ENCODE measurements around the gene PRKAG2.

The PRKAG2 gene

GRCh38 chr7:151773797-151774196, 103.1 kb downstream of the PRKAG2 start:
- ChIA-PET POLR2A (no interaction called here), CTCF (interaction anchor here (1.0 kb wide), 1 partner anchor 9 kb away, joined by 6 read pairs; no protein-coding TSS in a partner anchor)
- DNase-seq (ENCODE audit: extremely low spot score): no peak
- TF ChIP-seq CTCF (IDR thresholded peaks at IDR 0.05; ENCODE audit: control extremely low read depth, extremely low read depth, low read depth, missing control alignments): no peak

DNA sequence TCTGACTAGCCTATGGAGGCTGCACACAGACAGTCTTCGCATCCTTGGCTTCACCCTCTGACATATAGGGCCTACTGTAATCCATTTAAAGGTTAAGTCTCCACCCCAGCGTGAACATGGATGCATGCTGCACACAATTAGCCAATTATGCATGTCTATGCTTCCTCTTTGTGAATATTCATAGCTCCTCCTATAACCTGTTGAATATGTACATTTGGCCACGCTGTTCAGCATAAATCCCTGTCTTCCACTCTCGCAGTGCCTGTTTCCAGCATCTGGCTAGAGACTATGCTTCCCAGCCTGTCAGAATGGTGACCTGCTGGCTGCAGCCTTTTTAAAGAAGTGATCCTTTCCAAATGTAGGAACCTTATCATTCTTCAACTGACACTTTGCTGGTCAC, 106.7 kb downstream of the PRKAG2 start:
- no peak for TF ChIP-seq CTCF (IDR thresholded peaks at IDR 0.05; ENCODE audit: control extremely low read depth, extremely low read depth, low read depth, missing control alignments)
- ChIA-PET CTCF (interaction anchor here (1.9 to 3.2 kb wide), 3 partner anchors 11 to 13 kb away, joined by 6 to 21 read pairs (median 13); no protein-coding TSS in a partner anchor), POLR2A (no interaction called here)
- DNase-seq (ENCODE audit: extremely low spot score): no peak

GRCh38 chr7:151769188-151769821, 107.6 kb downstream of the PRKAG2 start:
- no peak for TF ChIP-seq CTCF (IDR thresholded peaks at IDR 0.05; ENCODE audit: control extremely low read depth, extremely low read depth, low read depth, missing control alignments)
- ChIA-PET POLR2A (no interaction called here), CTCF (interaction anchor here (3.2 kb wide), 1 partner anchor 10 kb away, joined by 21 read pairs; no protein-coding TSS in a partner anchor)
- peak; percentile 51 for DNase-seq (ENCODE audit: extremely low spot score)

DNA sequence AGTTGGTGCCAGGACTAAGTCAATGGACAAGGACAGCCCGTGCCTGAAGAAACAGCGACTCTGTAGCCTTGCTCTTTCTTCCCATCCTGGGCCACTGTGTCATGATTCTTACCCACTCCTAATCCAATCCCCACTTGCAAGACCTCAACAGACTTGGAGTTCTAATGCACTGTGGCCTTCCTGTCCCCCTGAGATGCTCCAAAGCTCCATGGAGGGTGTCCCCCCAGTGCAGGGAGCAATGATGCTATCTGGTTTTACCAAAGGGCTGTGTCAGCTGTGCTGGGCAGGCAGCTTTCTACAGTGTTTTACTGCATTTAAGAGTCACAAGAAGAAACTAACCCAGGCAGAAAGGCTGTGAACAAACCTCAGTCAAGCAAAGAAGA, 108.1 kb downstream of the PRKAG2 start:
- ChIA-PET POLR2A (no interaction called here), CTCF (interaction anchor here (1.0 to 3.2 kb wide), 3 partner anchors 10 to 15 kb away, joined by 3 to 21 read pairs (median 5); no protein-coding TSS in a partner anchor)
- no peak for DNase-seq (ENCODE audit: extremely low spot score)
- TF ChIP-seq CTCF (IDR thresholded peaks at IDR 0.05; ENCODE audit: control extremely low read depth, extremely low read depth, low read depth, missing control alignments): no peak

- no peak for DNase-seq (ENCODE audit: extremely low spot score)
- ChIA-PET POLR2A (no interaction called here), CTCF (interaction anchor here (1.0 to 3.2 kb wide), 4 partner anchors 8 to 16 kb away, joined by 3 to 21 read pairs (median 5); no protein-coding TSS in a partner anchor)
- no peak for TF ChIP-seq CTCF (IDR thresholded peaks at IDR 0.05; ENCODE audit: control extremely low read depth, extremely low read depth, low read depth, missing control alignments)
Observed at GRCh38 chr7:151767557-151767956, 109.4 kb downstream of the PRKAG2 start.

DNA sequence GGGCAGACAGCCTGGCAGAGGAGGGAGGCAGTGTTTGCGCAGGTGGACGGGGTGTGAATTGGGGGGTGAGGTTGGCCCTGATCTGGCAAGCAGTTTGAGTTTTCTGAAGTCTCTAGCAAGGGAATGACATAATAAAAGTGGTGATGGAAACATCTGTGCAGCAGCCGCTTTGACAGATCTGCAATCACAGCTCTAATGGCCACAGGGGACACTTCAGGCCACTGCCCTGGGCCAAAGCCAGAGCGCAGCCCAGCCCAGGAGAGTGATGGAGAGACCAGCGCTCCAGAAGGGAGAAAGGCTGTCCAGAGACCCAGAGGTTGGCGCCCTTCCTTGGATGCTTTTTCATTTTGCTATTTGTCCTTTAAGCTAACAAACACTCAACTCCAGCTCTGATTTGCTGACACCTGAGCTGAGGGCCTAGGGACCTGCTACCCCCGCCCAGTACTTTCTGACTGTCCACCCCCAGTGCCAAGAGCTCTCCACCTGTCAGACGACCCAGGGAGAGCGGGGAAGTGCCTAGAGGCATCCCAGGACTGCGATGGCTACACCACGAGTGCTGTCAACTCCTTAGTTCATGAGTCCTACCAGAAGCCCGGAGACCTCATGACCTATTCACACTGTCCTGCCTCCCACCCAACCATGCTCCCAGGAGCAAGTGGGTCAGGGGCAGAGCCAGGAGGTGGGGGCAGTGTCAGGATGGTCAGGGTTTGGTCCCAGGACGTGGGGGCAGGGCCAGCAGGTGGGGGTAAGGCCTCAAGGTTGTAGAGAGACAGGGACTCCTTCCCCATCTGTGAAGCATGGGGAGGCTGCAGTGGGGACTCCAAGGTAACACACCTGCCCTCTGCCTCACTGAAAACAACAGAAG, 112.6 kb downstream of the PRKAG2 start:
- POLR2A ChIA-PET: no interaction called here
- CTCF ChIA-PET: interaction anchor here (1.0 to 2.4 kb wide), 3 partner anchors 10 to 41 kb away, joined by 3 to 9 read pairs (median 6); no protein-coding TSS in a partner anchor
- no peak for TF ChIP-seq CTCF (IDR thresholded peaks at IDR 0.05; ENCODE audit: control extremely low read depth, extremely low read depth, low read depth, missing control alignments)
- no peak for DNase-seq (ENCODE audit: extremely low spot score)
